NT2/D1 (cell line): Measurements from ENCODE around the gene LRRTM2.

Source experiments
- SUZ12 ChIP-seq: IDR thresholded peaks from 2 replicates; pipeline ENCODE4 v1.6.1; 2011; ENCODE audit not compliant: insufficient read length, insufficient read depth; ENCODE audit errors: extremely low read depth
- YY1 ChIP-seq: IDR thresholded peaks from 2 replicates; pipeline ENCODE4 v1.6.1; 2011; ENCODE audit not compliant: insufficient read length, insufficient read depth
- ZNF274 ChIP-seq: IDR thresholded peaks from 2 replicates; pipeline ENCODE4 v1.6.1; 2011; ENCODE audit warnings: mild to moderate bottlenecking, low read depth, low read length

DNA sequence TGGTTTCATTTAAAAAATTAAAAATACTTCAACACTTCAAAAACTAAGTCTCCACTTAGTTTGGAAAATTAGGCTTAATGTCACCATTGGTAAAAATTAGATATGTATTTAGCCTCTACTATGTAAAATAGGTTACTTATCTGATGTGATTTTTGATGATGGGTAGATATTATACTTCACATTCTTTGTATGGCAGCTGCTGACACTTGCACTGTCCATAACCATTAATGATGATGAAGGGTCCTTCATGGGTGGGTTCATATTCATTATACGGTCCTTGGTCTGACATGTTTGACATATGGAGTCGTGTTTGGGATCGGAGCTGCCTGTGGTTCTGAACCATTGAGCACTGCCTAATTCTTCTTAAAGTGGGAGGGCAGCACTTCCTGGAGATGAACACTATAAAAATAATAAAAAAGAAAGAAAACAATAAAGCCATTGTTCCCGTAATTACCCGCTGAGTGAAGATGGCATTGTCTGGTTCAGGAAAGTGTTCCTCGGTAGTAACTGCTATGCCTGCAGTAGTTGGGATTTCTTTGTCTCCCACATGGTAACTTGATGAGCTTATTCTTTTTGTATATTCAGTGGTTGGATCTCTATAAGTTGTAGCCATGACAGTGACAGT, 2.2 kb downstream of the LRRTM2 start:
- no peak for TF ChIP-seq YY1
- no peak for TF ChIP-seq ZNF274
- TF ChIP-seq SUZ12 = no peak
